Stimulated activated effector memory CD8-positive, alpha-beta T cell treated with anti-CD3 and anti-CD28 coated beads, Interleukin-12 subunit alpha, Interleukin-12 subunit beta, amount 100 ng/mL, for 72 hours (primary cell): ENCODE results near the gene KIF13A.
"Not testable (repeated sequence)": the region's sequence is repeated elsewhere in the genome, so short reads cannot be mapped to it uniquely, and the experiment has no call there.

Experiments
- ATAC-seq: fragments of 150-1000 bp; cut with Tn5 transposase; 2 replicates; pipeline ENCODE4 v1.10.0; 2021
- DNase-seq, 2 donors: peaks; one replicate each; pipeline ENCODE4 v3.0.0; 2021 to 2022; ENCODE audit warnings: low spot score in 2 of 2
- H3K27ac Mint-ChIP-seq: one replicate; pipeline ENCODE4 v1.8.0; 2022; ENCODE audit warnings: mild to moderate bottlenecking, mixed read lengths
- H3K36me3 Mint-ChIP-seq: one replicate; pipeline ENCODE4 v1.8.0; 2022; ENCODE audit warnings: mild to moderate bottlenecking, mixed read lengths
- H3K4me1 Mint-ChIP-seq: one replicate; pipeline ENCODE4 v1.8.0; 2022; ENCODE audit warnings: mixed read lengths
- H3K4me3 Mint-ChIP-seq: one replicate; pipeline ENCODE4 v1.8.0; 2022; ENCODE audit warnings: mild to moderate bottlenecking, mixed read lengths
- H3K9me3 Mint-ChIP-seq: one replicate; pipeline ENCODE4 v1.8.0; 2022; ENCODE audit warnings: mixed read lengths

Gene KIF13A

GRCh38 chr6:17987447-17987696, at the start of gene KIF13A:
Gene KIF13A, minus strand, starts transcription at chr6:17987635. Its CDS starts 172 bp downstream, at chr6:17987463.
- no peak within 1 kb of the TSS for H3K27ac Mint-ChIP-seq
- peak; percentile 60 for ATAC-seq

GRCh38 chr6:18036781-18037180, 49.3 kb upstream of the KIF13A start:
- DNase-seq (no peak), ATAC-seq (no peak)
- no peaks in the 10 kb centered on the region for H3K9me3 Mint-ChIP-seq
- no peaks in the 10 kb centered on the region for H3K36me3 Mint-ChIP-seq
- no peaks in the 10 kb centered on the region for H3K4me1 Mint-ChIP-seq
- H3K4me3 Mint-ChIP-seq: no peak overlapping the region
- H3K27ac Mint-ChIP-seq: no peak overlapping the region

More at GRCh38 chr6:17987447-17987696, at the start of gene KIF13A:
- Mint-ChIP-seq H3K4me1 (peaks cover 6% of the 10 kb centered on the region), H3K4me3 (peak within 1 kb of the TSS; percentile 67), H3K9me3 (no peaks in the 10 kb centered on the region), H3K36me3 (no peaks in the 10 kb centered on the region)
- no peak for DNase-seq

GRCh38 chr6:18035330-18035854, 48.0 kb upstream of the KIF13A start:
- Mint-ChIP-seq H3K4me1 (no peaks in the 10 kb centered on the region), H3K4me3 (no peak overlapping the region), H3K36me3 (no peaks in the 10 kb centered on the region), H3K9me3 (no peaks in the 10 kb centered on the region), H3K27ac (no peak overlapping the region)
- ATAC-seq (no peak), DNase-seq (no peak)

GRCh38 chr6:18034798-18035202, 47.4 kb upstream of the KIF13A start:
- no peak overlapping the region for H3K4me3 Mint-ChIP-seq
- no peak for ATAC-seq
- H3K27ac Mint-ChIP-seq: no peak overlapping the region
- no peaks in the 10 kb centered on the region for H3K36me3 Mint-ChIP-seq
- DNase-seq: no peak
- no peaks in the 10 kb centered on the region for H3K9me3 Mint-ChIP-seq
- no peaks in the 10 kb centered on the region for H3K4me1 Mint-ChIP-seq

- Mint-ChIP-seq H3K27ac (no peak overlapping the region), H3K4me3 (no peak overlapping the region), H3K4me1 (no peaks in the 10 kb centered on the region), H3K9me3 (no peaks in the 10 kb centered on the region), H3K36me3 (no peaks in the 10 kb centered on the region)
- DNase-seq (no peak), ATAC-seq (no peak)
These were observed 44.3 kb upstream of the KIF13A start for GRCh38 chr6:18031680-18032256.

- DNase-seq (no peak), ATAC-seq (no peak)
- H3K27ac Mint-ChIP-seq: no peak overlapping the region
- no peak overlapping the region for H3K4me3 Mint-ChIP-seq
- H3K36me3 Mint-ChIP-seq: no peaks in the 10 kb centered on the region
- no peaks in the 10 kb centered on the region for H3K4me1 Mint-ChIP-seq
- H3K9me3 Mint-ChIP-seq: no peaks in the 10 kb centered on the region
These were observed 43.8 kb upstream of the KIF13A start for GRCh38 chr6:18031189-18031588.

GRCh38 chr6:18028332-18028731, 40.9 kb upstream of the KIF13A start:
- H3K27ac Mint-ChIP-seq: no peak overlapping the region
- H3K36me3 Mint-ChIP-seq: no peaks in the 10 kb centered on the region
- H3K4me3 Mint-ChIP-seq: no peak overlapping the region
- DNase-seq (no peak), ATAC-seq (no peak)
- no peaks in the 10 kb centered on the region for H3K4me1 Mint-ChIP-seq
- no peaks in the 10 kb centered on the region for H3K9me3 Mint-ChIP-seq

GRCh38 chr6:18025596-18025995, 38.2 kb upstream of the KIF13A start:
- H3K36me3 Mint-ChIP-seq: no peaks in the 10 kb centered on the region
- no peaks in the 10 kb centered on the region for H3K9me3 Mint-ChIP-seq
- DNase-seq (no peak), ATAC-seq (no peak)
- H3K4me3 Mint-ChIP-seq: no peak overlapping the region
- no peaks in the 10 kb centered on the region for H3K4me1 Mint-ChIP-seq
- H3K27ac Mint-ChIP-seq: no peak overlapping the region

GRCh38 chr6:18024876-18025275, 37.4 kb upstream of the KIF13A start:
- ATAC-seq (no peak), DNase-seq (no peak)
- Mint-ChIP-seq H3K4me3 (no peak overlapping the region), H3K27ac (no peak overlapping the region), H3K36me3 (no peaks in the 10 kb centered on the region), H3K9me3 (no peaks in the 10 kb centered on the region), H3K4me1 (no peaks in the 10 kb centered on the region)

GRCh38 chr6:18023891-18024290, 36.5 kb upstream of the KIF13A start:
- H3K36me3 Mint-ChIP-seq: no peaks in the 10 kb centered on the region
- no peaks in the 10 kb centered on the region for H3K9me3 Mint-ChIP-seq
- no peak overlapping the region for H3K27ac Mint-ChIP-seq
- DNase-seq (no peak), ATAC-seq (no peak)
- H3K4me3 Mint-ChIP-seq: no peak overlapping the region
- no peaks in the 10 kb centered on the region for H3K4me1 Mint-ChIP-seq

- DNase-seq (no peak), ATAC-seq (no peak)
- Mint-ChIP-seq H3K4me3 (no peak overlapping the region), H3K27ac (no peak overlapping the region), H3K36me3 (no peaks in the 10 kb centered on the region), H3K4me1 (no peaks in the 10 kb centered on the region), H3K9me3 (no peaks in the 10 kb centered on the region)
These were observed 35.2 kb upstream of the KIF13A start for GRCh38 chr6:18022398-18023231.

GRCh38 chr6:18021166-18021850, 33.9 kb upstream of the KIF13A start:
- Mint-ChIP-seq H3K9me3 (no peaks in the 10 kb centered on the region), H3K4me1 (no peaks in the 10 kb centered on the region), H3K36me3 (no peaks in the 10 kb centered on the region), H3K27ac (no peak overlapping the region), H3K4me3 (no peak overlapping the region)
- DNase-seq (no peak), ATAC-seq (no peak)

- ATAC-seq, H3K36me3 Mint-ChIP-seq, H3K4me3 Mint-ChIP-seq, H3K9me3 Mint-ChIP-seq, H3K27ac Mint-ChIP-seq, H3K4me1 Mint-ChIP-seq, DNase-seq: not testable (repeated sequence)
These were observed 33.1 kb upstream of the KIF13A start for GRCh38 chr6:18020545-18020944.

- DNase-seq (no peak), ATAC-seq (no peak)
- Mint-ChIP-seq H3K9me3 (no peaks in the 10 kb centered on the region), H3K36me3 (no peaks in the 10 kb centered on the region), H3K4me1 (no peaks in the 10 kb centered on the region), H3K4me3 (no peak overlapping the region), H3K27ac (no peak overlapping the region)
These were observed 32.4 kb upstream of the KIF13A start for GRCh38 chr6:18019539-18020534.

GRCh38 chr6:18019133-18019532, 31.7 kb upstream of the KIF13A start:
- not testable (repeated sequence) for ATAC-seq, H3K9me3 Mint-ChIP-seq, H3K27ac Mint-ChIP-seq, DNase-seq, H3K4me3 Mint-ChIP-seq, H3K36me3 Mint-ChIP-seq, H3K4me1 Mint-ChIP-seq
